ENCODE measurements around the gene CNNM4.

- TF ChIP-seq CTCF (conservative IDR thresholded peaks at IDR 0.05; ENCODE audit: low read depth, low read length) (no peak), EZH2phosphoT487 (IDR thresholded peaks at IDR 0.05; ENCODE audit: borderline replicate concordance, low read length) (no peak), EZH2 (IDR thresholded peaks at IDR 0.05; ENCODE audit: low read length, unreplicated experiment) (no peak)
Observed at GRCh38 chr2:96846825-96847224, 86.1 kb downstream of the CNNM4 start.
